IPS-15b (cell line): ENCODE measurements around the gene GOT2.
"Not testable (repeated sequence)": the region's sequence is repeated elsewhere in the genome, so short reads cannot be mapped to it uniquely, and the experiment has no call there.

Experiments used
- H3K27me3 ChIP-seq: one replicate; pipeline ENCODE4 v1.6.1; 2013; ENCODE audit warnings: low read length; ENCODE audit not compliant: control insufficient read depth, insufficient read depth
- H3K36me3 ChIP-seq: one replicate; pipeline ENCODE4 v1.6.1; 2013; ENCODE audit warnings: low read length; ENCODE audit not compliant: control insufficient read depth, insufficient read depth
- H3K4me1 ChIP-seq: one replicate; pipeline ENCODE4 v1.6.1; 2013; ENCODE audit warnings: mild to moderate bottlenecking, low read length; ENCODE audit not compliant: control insufficient read depth, insufficient read depth
- H3K4me3 ChIP-seq: one replicate; pipeline ENCODE4 v1.5.1; 2013; ENCODE audit warnings: low read depth, low read length
- H3K9ac ChIP-seq: one replicate; pipeline ENCODE4 v1.6.1; 2013; ENCODE audit warnings: low read depth, mild to moderate bottlenecking, low read length
- H3K9me3 ChIP-seq: one replicate; pipeline ENCODE4 v1.6.1; 2013; ENCODE audit warnings: mild to moderate bottlenecking, low read length; ENCODE audit not compliant: control insufficient read depth, insufficient read depth

Gene GOT2

GRCh38 chr16:58713742-58714141 lies 20.4 kb downstream of the GOT2 start:
- no peak overlapping the region for H3K9ac ChIP-seq
- no peaks in the 10 kb centered on the region for H3K9me3 ChIP-seq
- H3K4me3 ChIP-seq, result no peak overlapping the region
- no peaks in the 10 kb centered on the region for H3K4me1 ChIP-seq
- no peaks in the 10 kb centered on the region for H3K27me3 ChIP-seq
- H3K36me3 ChIP-seq, result peaks cover 29% of the 10 kb centered on the region

GRCh38 chr16:58709333-58709732 lies 24.8 kb downstream of the GOT2 start:
- Histone ChIP-seq H3K4me1 (no peaks in the 10 kb centered on the region), H3K9ac (no peak overlapping the region), H3K36me3 (peaks cover 17% of the 10 kb centered on the region), H3K4me3 (no peak overlapping the region), H3K27me3 (no peaks in the 10 kb centered on the region), H3K9me3 (no peaks in the 10 kb centered on the region)

GRCh38 chr16:58699151-58699550 lies 35.0 kb downstream of the GOT2 start:
- Histone ChIP-seq H3K9me3 (no peaks in the 10 kb centered on the region), H3K9ac (no peak overlapping the region), H3K27me3 (no peaks in the 10 kb centered on the region), H3K4me1 (no peaks in the 10 kb centered on the region), H3K4me3 (no peak overlapping the region), H3K36me3 (no peaks in the 10 kb centered on the region)

GRCh38 chr16:58695368-58695767 lies 38.7 kb downstream of the GOT2 start:
- Histone ChIP-seq H3K36me3 (no peaks in the 10 kb centered on the region), H3K9ac (no peak overlapping the region), H3K4me3 (no peak overlapping the region), H3K27me3 (no peaks in the 10 kb centered on the region), H3K9me3 (no peaks in the 10 kb centered on the region), H3K4me1 (no peaks in the 10 kb centered on the region)

DNA sequence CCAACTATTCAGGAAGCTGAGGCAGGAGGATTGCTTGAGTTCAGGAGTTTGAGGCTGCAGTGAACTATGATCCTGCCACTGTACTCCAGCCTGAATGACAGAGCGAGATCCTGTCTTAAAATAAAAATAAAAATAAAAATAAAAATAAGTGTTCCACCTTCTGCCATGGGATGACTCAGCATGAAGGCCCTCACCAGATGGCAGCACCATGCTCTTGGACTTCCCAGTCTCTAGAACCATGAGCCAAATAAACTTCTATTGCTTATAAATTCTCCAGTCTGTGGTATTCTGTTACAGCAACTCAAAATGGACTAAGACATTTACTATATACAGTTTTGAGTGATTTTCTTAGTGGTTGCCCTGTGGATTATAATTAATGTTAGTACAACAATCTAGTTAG lies 41.7 kb downstream of the GOT2 start:
- Histone ChIP-seq H3K4me1 (no peaks in the 10 kb centered on the region), H3K36me3 (no peaks in the 10 kb centered on the region), H3K4me3 (no peak overlapping the region), H3K9ac (no peak overlapping the region), H3K9me3 (no peaks in the 10 kb centered on the region), H3K27me3 (no peaks in the 10 kb centered on the region)

GRCh38 chr16:58686985-58687706 lies 47.0 kb downstream of the GOT2 start:
- H3K9me3 ChIP-seq, H3K36me3 ChIP-seq, H3K27me3 ChIP-seq, H3K9ac ChIP-seq, H3K4me3 ChIP-seq, H3K4me1 ChIP-seq: not testable (repeated sequence)

GRCh38 chr16:58685084-58685449 lies 49.0 kb downstream of the GOT2 start:
- Histone ChIP-seq H3K4me1 (peaks cover 3% of the 10 kb centered on the region), H3K9me3 (no peaks in the 10 kb centered on the region), H3K9ac (no peak overlapping the region), H3K4me3 (peak overlapping the region; percentile 90), H3K36me3 (no peaks in the 10 kb centered on the region), H3K27me3 (no peaks in the 10 kb centered on the region)

DNA sequence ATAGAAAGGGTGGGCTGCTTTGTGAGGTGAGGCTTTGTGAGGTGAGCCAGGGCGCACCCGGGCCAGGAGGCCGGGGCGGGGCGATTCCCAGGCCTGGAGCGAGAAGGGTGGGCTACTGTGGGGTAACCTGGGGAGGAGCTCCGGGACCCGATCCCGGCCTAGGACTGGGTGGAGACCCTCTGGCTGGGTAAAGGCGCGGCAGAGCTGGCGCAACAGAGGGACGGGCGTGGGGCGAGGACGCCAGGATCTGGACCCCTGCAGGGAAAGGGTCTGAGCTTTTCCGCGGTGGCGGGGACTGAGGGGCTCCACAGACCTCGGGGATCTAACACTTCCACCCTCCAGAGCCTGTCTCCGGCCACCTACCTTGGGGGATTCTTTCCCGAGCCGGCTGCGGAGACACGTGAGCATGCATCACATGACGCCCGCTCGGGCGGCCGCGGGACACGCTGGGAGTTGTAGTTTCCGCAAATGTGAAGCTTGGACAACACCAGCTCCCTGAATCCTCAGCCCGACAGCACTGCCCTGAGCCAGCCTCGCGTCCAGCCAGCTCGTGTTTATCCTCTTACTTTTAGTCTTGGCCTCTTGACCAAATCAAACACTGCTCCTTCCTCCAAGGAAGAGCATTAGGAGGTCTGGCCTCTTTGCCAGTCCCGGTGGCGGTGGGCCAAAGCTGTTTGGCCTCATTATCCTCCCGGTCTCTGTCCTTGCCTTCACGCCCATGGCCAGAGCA lies 49.6 kb downstream of the GOT2 start, which contains the start of gene SLC38A7:
SLC38A7 (minus strand) TSS at position 417 of the 730 bp plus-strand sequence. CDS start 4,644 bp downstream, outside the sequence.
- peak within 1 kb of the TSS; percentile 76 for H3K9ac ChIP-seq
- H3K36me3 ChIP-seq, result no peaks in the 10 kb centered on the region
- no peaks in the 10 kb centered on the region for H3K27me3 ChIP-seq
- H3K9me3 ChIP-seq, result no peaks in the 10 kb centered on the region
- H3K4me3 ChIP-seq, result peak within 1 kb of the TSS; percentile 90
- peaks cover 3% of the 10 kb centered on the region for H3K4me1 ChIP-seq

DNA sequence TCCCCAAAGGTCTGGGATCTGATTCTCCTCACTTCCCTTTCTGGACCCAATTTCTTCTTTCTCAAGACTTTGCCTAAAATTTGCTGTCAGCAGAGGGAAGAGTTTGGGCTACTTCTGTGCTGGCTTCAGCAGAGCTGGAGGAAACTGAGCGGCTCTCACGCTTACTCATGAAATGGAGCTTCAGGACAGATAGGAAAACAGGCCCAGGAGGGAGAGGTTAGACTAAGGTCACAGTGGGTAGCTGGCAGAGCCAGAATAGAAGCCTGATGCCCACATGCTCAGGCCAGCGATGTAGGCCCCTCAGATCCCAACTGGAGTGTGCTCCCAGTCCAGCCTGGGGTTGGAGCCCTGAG lies 50.1 kb downstream of the GOT2 start:
- H3K27me3 ChIP-seq, result no peaks in the 10 kb centered on the region
- H3K36me3 ChIP-seq, result no peaks in the 10 kb centered on the region
- peak overlapping the region; percentile 90 for H3K4me3 ChIP-seq
- H3K9ac ChIP-seq, result peak overlapping the region; percentile 76
- peaks cover 3% of the 10 kb centered on the region for H3K4me1 ChIP-seq
- no peaks in the 10 kb centered on the region for H3K9me3 ChIP-seq

DNA sequence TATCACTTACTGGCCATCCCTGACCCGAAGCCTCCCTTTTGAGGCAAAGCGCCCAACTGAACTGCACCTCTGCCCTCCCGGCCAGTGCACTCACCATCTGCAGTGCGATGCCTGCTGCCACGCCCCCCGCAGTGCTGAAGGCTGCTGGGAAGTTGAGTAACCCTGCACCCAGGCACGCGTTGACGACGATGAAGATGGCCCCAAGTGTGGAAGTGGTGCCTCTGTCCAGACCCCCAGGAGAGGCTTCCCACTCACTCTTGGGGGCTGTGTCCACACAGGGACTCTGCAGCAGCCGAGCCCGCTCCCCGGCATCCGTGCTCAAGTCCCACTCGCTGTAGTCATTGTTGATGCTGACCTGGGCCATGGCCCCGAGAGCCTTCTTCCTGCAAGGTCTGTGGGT lies 54.4 kb downstream of the GOT2 start:
- no peaks in the 10 kb centered on the region for H3K9me3 ChIP-seq
- H3K27me3 ChIP-seq, result no peaks in the 10 kb centered on the region
- no peak overlapping the region for H3K4me3 ChIP-seq
- peaks cover 3% of the 10 kb centered on the region for H3K4me1 ChIP-seq
- peaks cover 24% of the 10 kb centered on the region for H3K36me3 ChIP-seq
- no peak overlapping the region for H3K9ac ChIP-seq

- Histone ChIP-seq H3K4me1 (peaks cover under 1% of the 10 kb centered on the region), H3K9ac (no peak overlapping the region), H3K36me3 (peaks cover 24% of the 10 kb centered on the region), H3K9me3 (no peaks in the 10 kb centered on the region), H3K27me3 (no peaks in the 10 kb centered on the region), H3K4me3 (no peak overlapping the region)
Measured at GRCh38 chr16:58678716-58679115, 55.4 kb downstream of the GOT2 start.

GRCh38 chr16:58678269-58678668 lies 55.8 kb downstream of the GOT2 start:
- Histone ChIP-seq H3K27me3 (no peaks in the 10 kb centered on the region), H3K9ac (no peak overlapping the region), H3K36me3 (peaks cover 24% of the 10 kb centered on the region), H3K9me3 (no peaks in the 10 kb centered on the region), H3K4me3 (no peak overlapping the region), H3K4me1 (no peaks in the 10 kb centered on the region)
